ENCODE results near the gene ITGAE.

DNA sequence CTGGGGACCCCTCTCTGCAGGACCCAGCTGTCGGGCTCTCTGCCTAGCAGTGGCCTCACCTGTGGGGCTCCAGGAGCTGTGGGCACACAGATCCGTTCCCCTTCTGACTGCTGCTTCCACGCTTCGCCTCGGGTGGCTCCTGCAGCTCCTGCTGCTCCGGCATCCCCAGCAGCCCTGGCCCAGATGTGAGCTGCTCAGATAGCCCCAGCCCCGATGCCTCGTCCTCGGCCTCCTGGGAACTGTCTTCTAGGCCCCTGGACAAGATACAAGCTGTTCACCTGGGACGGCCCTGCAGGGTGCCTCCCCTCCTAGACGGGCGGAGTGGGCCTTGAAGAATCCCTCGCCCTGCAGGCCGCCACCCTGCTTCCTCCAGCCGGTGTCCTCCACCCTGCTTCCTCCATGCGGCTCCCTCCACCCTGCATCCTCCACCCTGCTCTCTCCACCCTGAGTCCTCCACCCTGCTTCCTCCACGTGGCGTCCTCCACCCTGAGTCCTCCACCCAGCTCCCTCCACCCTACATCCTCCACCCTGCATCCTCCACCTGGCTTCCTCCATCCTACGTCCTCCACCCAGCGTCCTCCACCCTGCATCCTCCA is 121.4 kb downstream of the ITGAE start:
- no peak for TF ChIP-seq POLR2A (IDR thresholded peaks at IDR 0.05)
- TF ChIP-seq, protein P1, sequence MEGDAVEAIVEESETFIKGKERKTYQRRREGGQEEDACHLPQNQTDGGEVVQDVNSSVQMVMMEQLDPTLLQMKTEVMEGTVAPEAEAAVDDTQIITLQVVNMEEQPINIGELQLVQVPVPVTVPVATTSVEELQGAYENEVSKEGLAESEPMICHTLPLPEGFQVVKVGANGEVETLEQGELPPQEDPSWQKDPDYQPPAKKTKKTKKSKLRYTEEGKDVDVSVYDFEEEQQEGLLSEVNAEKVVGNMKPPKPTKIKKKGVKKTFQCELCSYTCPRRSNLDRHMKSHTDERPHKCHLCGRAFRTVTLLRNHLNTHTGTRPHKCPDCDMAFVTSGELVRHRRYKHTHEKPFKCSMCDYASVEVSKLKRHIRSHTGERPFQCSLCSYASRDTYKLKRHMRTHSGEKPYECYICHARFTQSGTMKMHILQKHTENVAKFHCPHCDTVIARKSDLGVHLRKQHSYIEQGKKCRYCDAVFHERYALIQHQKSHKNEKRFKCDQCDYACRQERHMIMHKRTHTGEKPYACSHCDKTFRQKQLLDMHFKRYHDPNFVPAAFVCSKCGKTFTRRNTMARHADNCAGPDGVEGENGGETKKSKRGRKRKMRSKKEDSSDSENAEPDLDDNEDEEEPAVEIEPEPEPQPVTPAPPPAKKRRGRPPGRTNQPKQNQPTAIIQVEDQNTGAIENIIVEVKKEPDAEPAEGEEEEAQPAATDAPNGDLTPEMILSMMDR (IDR thresholded peaks at IDR 0.05) = no peak
